GM21381 (cell line): ENCODE results near the gene INSC.
A peak's percentile ranks its signal among the peaks of the same experiment; 100 is the strongest.

ENCODE experiments used
- ATAC-seq: cut with Tn5 transposase; IDR thresholded peaks from one replicate; pipeline ENCODE4 v1.9.1; 2021; ENCODE audit warnings: mild to moderate bottlenecking, moderate library complexity; ENCODE audit not compliant: unreplicated experiment

The INSC gene

DNA sequence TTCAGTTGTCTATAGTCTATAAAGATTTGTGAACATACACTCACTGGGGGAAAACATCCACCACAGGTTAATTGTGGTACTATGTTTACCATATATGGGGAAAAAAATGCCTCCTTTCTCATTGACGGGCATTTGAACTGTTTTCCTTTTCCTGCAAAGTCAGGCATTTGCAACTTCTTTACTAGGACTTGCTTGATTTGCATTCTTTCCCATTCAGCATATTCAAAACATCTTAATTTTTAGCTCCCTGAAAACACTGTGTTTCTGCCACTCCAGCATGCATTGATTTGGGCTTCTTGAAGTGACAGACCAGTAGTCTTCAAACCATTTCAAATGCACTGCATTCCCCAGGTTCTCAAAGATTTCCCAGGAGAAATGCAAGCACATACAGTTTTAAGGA lies 67.6 kb downstream of the INSC start:
- no peak for ATAC-seq

DNA sequence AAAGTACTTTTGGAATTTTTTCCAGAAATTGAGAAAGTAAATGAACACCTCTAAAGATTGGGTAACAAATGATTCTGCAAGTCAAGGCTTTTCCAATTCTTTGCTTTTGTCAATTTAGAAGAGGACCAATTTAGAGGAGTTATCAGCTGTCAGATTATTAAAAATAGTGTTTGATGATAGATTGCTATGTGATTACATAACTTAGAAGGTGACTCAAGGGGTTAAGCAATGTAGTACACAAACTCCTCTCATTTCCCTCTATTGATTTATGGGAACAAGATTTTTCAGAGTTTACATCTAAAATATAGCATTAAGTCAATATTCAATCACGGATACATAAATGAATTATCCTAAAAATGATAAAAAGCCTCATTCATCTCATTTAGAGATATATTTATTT lies 70.3 kb downstream of the INSC start:
- no peak for ATAC-seq

DNA sequence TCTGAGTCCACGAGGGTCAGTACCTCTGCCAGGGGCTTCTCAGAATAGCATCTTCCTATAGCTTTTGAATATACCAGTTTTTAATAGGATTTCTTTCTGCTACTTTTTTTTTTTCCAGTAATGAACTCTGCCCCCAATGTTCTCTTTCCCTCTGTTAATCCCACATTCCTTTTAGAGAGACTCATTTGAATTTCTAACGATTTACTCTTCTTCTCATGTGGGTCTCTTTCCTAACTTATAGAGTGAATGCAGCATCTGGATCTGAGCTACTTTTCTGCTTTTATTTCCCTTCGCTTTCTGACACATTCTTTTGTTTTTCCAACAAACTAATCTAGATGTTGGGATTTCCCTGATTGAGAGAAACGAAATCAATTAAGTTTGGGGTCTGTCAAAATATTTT lies 71.4 kb downstream of the INSC start:
- ATAC-seq = no peak

DNA sequence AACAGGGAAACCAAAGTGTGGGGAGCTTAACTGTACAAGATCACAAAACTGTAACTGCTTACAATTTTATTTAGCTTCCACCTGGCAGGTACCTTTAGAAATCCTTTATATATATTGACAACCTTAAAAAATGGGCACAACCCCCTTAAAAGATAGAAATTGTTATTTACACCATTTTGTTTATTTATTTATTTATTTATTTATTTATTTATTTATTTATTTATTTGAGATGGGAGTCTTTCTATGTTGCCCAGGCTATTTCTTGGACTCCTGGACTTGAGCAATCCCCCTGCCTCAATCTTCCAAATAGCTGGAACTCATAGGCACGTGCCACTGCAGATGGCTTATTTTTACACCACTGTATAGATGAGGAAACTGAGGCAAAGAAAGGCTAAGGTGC lies 74.5 kb downstream of the INSC start:
- no peak for ATAC-seq

DNA sequence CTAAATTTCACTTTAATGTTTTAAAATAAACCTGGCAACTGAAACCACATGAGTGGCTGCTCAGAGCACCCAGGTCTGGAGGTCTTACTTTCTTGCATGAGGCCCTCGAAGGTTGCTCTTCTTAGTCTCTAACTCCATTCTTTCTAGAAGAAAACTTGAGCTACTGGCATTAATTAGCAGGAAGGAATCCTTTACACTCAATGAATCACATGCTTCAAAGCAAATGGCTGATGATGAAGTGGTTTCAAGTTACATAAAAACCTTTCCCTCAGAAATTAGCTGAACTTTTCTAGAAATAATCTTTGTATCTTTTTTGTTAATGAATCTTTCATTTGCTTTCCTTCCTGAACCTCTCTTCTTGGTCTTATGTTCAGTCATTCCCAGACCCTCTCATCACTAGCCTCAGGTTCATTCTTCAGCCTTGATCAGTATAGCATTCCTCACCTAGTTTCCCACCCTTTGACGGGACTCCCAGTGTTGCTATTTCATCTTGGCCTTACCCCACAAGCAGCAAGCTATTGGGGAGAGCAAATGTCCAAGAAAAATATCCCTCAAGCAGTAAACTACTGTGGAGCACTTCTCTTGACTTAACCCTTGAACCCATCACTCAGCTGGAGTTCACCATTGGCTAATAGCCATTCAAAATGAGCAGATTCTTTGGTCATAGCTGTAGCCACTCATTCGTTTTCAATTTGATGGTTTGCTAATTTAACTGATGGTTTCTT lies 75.1 kb downstream of the INSC start:
- no peak for ATAC-seq

DNA sequence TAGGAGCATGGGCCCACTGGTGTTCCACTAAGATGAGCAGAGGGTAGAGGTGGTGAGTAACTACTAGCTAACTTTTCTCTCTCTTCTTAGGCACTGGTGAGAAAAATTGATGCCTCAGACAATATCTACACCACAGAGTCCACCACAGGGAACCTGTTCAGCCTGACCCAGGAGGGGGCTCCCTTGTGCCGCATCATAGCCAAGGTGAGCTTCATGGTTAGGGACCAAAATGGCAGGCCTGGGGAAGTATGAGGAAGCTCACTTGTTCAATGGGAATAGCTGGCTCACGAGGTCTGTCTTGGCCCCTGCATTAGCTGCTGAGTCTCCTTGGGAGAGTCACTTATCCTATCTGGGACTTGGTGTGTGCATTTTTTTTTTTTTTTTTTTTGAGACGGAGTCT lies 75.9 kb downstream of the INSC start:
- ATAC-seq = no peak

DNA sequence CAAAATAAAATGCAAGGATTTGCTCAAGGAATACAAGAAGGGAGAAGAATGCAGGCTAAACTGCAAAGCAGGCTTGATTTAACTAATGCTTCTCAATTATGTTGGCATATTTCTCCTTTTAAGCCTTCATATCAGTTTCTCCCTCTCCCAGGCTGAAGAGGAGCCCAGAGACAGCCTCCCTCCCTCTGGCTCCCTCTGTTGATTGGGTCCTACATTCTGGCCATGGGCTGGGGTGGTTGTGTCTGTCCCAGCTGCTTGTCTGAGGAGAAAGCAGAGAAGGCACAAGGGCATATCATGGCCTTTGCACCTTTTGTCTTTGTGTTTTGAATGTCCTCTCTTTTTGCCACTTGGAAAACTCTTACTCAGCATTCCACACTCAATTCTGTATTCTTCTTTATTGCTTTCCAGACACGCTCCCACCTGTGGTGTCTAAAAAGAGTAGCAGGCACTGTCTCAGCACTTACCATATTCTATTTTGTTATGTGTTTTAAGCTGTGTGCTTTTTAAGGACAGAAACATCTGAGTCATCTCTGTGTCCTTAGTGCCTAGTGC lies 77.4 kb downstream of the INSC start:
- no peak for ATAC-seq

DNA sequence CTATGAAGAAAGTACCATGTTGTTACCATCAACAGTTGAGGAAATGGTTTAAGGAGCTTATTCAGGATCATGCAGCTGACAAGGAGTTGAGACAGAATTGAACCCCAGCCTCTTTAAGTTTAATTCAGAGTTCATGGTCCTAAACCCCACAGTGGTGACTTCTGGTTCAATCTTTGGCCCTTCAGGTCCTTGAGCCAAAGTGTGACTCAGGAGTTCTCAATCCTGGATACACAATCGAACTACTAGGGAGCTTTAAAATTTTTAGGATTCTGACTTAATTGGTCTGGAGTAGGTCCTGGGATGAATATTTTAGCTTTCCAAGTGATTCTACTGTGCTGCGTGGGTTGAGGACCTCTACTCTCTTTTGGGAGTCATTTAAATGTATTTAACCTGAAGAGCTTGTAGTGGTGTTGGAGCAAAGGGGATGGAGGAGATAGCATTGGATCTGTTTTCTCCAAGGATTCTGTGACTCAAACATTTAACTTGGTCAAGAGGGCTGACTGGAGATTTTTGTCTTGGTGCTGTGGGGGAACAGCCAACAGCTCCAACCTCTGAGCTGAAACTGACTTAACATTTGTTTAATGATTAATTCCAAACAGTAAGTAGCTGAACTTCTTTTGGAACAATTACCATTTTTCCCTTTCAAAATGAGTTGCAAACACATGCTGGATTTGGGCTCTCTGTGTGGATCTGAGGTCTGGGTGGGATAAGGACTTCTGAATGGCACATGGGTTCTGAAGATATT lies 80.1 kb downstream of the INSC start:
- ATAC-seq = no peak

DNA sequence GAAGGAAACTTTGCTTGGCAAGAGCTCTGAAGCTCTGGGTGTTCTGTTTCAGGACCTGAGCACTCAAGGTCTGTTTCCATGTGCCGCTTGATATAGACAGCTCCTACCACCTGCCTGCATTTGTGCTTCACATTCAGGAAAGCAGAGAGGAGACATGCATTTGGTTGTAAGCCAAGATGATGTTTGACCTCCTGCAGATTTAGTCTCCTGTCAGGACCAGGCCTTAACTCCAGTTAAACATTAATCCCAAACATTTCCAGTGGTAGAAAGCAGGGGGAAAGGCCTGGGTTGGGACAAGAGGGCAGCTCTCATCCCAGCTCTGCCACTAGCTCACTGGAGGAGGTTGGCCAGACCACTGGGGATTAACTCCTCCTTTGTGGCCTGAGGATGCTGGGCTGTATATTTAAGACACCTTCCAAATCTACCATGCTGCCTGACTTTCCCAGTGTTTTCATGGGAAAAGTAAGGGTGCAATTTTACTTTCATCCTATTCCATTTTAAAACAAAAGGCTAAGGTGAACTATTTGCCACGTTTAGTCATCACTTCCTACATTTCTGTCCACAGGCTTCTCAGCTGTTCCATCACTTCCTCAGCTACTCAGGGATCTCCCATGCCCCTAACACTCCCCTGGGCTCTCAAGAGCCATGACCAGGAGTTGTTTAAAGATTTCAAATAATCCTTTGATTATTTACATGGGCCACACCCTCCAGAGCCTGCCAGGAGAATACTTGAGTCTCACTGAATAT lies 80.9 kb downstream of the INSC start:
- ATAC-seq = no peak

DNA sequence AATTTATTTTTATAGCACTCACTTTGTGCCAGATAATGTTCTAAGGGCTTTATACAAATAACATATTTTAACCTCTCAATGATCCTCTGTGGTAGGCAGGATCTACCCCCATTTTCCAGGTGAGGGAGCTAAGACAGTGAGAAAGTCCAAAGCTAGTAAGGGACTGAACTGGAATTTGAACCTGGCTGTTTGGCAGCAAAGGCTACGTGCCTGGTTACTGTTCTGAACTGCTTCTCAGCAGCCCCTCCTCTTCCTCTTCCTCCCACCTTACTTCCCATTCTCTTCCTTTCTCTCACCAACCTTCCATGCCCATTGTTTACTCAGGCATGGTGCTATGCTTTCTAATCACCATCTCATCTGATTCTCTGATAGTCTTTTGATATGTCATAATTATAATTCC lies 82.0 kb downstream of the INSC start:
- no peak for ATAC-seq

DNA sequence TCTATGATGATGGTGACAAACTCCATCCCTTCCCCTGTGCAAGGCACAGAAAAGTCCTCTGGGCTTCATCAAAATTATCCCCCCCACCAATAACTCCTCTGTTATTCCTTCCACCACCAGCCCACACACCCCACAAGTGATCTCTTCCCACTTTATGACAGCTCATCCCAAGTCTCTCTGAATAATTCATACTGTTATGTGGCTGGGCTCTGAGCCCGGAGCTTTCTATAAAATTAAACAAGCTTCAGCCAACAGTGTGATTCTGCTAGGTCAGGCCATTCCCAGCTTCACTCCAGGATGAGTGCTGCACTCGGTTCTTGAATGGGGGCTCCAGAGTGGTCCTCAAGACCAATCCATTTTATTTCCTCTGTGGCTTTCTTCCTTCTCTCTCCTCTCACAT lies 83.0 kb downstream of the INSC start:
- no peak for ATAC-seq

DNA sequence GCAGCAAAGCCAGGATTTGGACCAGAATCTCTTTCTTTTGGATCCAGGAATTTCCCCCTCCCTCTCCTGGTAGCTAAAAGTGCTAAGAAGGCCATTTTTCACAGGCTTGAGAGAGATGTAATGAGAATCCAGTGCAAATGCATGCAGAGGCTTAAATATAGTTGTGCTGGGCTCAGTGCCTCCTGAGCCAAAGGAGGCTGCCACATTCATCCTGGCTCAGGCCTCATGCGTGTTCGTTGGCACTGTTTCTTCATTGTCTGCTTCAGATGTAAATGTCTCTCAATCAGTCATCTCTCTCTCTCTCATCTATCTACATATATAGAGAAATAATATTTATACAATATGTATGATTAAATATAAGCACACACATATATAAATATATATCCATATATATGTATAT lies 83.6 kb downstream of the INSC start:
- ATAC-seq = no peak

DNA sequence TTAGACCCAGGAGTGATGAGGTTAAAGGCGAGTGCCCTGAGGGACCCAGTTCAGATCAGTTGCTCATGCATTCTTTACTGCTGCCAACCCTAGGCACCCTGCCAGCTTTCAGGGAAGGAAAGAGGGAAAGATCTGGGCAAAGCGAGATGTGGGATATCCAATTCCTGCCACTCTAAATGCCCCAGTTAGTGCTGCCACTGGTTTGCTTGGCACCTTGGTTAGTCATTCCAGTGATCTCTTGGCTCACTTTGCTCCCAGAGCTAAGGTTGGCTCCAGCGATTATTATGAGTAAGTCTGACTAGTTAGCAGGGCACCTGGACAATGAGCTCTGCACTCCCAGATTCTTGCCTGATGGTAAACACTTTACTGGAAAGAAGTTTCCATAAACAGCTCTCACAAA lies 85.0 kb downstream of the INSC start:
- ATAC-seq = no peak

DNA sequence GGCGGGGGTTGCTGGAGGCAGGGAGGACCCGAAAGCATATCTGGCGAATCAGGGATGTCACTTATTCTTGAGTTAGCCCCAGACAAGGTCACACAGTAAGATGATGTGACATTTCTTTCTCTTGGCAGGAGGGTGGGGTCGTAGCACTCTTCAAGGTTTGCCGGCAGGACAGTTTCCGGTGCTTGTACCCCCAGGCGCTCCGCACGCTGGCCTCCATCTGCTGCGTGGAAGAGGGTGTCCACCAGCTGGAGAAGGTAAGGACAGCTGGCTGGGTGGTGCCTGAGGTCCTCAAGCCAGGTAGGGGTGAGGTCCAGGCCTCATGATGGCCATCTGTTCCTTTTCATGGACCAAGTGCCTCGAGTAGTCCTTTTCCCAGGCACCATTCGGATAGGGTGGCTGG lies 86.0 kb downstream of the INSC start:
- ATAC-seq = no peak

DNA sequence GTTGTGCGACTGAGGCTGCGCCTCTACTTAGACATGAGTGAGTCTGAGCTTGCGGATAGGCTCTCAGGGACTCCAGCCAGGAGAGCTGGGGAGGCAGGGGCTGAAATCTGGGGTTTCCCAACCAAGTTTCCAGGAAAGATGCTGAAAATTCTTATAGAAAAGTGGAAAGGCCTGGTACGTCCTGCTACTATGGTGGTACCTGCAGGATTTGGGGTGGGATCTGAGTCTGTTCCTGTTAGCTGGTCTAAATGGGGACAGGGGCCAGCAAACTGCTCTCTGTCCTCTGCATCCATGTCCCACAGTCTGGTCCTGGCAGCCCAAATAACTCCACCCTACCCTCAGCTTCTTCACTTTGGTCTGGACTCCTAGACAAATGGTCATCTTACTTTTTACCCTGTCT lies 86.9 kb downstream of the INSC start:
- no peak for ATAC-seq

DNA sequence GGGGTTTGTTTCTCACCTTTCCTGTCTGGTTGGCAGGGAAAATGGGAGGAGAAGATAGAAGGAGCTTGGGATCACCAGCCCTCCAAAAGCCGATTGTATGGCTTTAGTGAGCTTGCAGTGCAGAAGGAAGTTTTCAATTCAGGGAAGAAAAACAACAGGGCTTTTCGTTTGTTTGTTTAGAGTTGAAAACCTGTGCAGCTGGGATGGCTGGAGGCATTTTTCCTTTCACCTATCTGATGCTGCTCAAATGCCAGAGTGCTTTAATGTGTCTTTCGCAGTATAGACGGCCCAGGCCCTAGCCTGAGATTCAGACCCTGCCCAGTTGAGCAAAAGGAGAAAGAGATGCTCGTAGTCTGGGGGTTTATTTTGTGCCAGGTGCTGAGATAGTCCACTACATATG lies 87.9 kb downstream of the INSC start:
- ATAC-seq = no peak

DNA sequence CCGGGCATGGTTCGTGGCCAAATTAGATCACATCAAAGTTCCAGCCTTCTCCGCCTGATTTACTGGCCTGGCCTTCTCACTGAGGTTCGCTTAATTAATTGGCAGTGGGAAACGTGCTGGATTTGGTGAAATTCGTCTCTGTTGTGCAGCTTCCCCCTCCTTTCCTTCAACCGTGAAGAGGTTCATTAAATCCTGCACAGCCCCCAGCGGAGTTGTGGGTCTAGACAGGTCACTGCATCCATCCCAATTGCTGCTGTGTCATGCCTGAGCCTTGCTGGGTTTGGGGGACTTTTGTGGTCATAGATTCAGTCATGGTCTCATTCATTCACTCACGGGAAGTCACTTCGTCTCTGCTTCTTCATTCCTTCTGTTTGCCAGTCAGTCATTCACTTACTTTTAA lies 90.0 kb downstream of the INSC start:
- ATAC-seq = no peak

DNA sequence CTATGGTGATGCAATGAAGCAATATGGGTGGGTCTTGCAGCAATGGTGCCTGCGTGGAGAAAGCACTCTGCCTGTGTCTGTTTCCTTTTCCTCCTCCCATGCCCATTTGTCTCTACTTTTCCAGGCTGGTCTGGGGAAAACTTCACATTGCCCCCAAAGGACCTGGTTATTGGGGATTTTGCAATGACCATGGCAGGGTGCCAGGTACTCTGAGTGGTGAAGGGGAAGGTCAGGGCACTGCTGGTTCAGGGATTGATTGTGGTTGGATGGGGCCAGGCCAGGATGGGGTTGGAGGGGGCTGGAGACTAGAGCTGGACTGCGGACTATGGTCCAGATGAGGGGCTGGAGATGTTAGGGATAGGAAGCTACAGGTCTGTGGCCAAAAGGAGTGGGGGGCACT lies 92.1 kb downstream of the INSC start:
- no peak for ATAC-seq

DNA sequence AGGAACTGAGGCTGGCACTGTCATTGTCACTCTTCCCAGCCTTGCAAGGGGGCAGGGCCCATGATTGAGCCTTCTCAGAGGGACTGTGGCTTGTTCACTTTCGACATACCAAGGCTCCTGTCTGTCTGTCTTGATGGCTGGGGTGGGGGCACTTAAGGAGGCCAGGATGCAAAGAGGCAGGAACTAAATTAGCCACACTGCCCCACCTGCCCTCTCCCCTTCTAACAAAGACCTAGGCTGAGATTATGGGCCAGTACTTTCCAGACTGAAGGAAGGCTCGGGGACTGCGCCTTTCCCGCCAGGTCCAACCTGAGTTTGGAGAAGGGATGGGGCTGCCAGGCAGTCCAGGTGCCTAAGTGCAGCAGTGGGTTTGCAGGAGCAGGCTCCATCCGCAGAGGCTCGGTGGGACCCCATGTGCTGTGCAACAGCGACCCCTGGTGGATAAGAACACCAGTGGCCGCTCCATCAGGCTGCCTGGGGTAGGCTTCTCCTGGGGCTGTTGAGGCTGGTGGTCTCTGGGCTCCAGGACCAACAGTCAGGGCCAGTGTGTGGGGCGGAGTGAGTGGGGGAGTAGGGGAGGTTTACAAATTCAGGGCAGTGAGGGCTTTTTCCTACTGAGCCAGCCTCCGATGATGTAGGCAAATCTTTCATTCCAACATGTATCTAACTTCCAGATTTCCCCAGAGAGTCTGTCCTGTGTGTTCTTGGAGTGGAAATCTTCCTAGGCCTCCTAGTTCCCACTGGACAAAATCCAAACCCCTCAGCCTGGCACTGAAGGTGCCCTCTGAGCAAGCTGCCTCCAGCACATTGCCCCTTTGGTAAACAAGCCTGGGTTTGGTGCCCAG lies 93.9 kb downstream of the INSC start:
- peak; percentile 96 for ATAC-seq

DNA sequence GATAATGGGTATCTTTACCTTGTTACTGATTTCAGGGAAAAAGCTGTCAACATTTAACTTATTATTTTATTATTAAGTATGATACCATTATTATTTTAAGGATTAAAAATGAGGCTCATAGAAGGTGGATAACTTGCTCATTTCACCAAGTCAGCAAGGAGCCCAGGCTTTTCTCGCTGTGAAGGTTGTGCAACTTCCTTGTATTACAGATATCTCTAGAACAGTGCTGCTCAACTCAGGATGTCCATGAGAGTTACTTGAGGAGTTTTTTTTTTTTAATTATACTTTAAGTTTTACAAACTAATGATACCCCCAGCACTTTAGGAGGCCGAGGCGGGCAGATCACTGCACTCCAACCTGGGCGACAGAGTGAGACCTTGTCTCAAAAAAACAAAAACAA lies 98.2 kb downstream of the INSC start:
- ATAC-seq = no peak
